Bronchial epithelial cell (primary cell): ENCODE measurements around the gene DAZAP1. TPM values are rescaled to one million over a fixed set of nuclear protein-coding genes. Genes with fewer than 3 reads are reported as not detected.

Experiments used
- DNase-seq: peaks from one replicate; pipeline ENCODE4 v3.0.0-alpha.2; 2010; ENCODE audit warnings: low read depth
- FAIRE-seq: peaks from 2 replicates; lab custom pipeline; 2011; peaks lifted over from hg19 to GRCh38; lab: Jason Lieb, UNC
- H3K27me3 ChIP-seq: 2 replicates; pipeline ENCODE4 v1.5.1; 2011; ENCODE audit warnings: low read length; ENCODE audit not compliant: control insufficient read depth, insufficient read depth
- H3K36me3 ChIP-seq: 2 replicates; pipeline ENCODE4 v1.5.1; 2011; ENCODE audit warnings: low read length; ENCODE audit not compliant: control insufficient read depth, insufficient read depth
- H3K4me3 ChIP-seq: 2 replicates; pipeline ENCODE4 v1.5.1; 2011; ENCODE audit warnings: mild to moderate bottlenecking, low read depth, low read length, control low read depth
- CTCF ChIP-seq: IDR thresholded peaks from 2 replicates; pipeline ENCODE4 v1.5.1; 2011; ENCODE audit warnings: mild to moderate bottlenecking, moderate library complexity, low read length, control low read depth, inconsistent platforms; ENCODE audit not compliant: insufficient read depth, severe bottlenecking
- total RNA-seq: library from RNA; depleted of rRNA; stranded (reverse); fragments of >200 nt; gene quantifications from 2 replicates; pipeline ENCODE4 v1.2.1, GENCODE V29; 2014

The DAZAP1 gene
- total RNA-seq: 115 and 128 TPM in 2 replicates

DNA sequence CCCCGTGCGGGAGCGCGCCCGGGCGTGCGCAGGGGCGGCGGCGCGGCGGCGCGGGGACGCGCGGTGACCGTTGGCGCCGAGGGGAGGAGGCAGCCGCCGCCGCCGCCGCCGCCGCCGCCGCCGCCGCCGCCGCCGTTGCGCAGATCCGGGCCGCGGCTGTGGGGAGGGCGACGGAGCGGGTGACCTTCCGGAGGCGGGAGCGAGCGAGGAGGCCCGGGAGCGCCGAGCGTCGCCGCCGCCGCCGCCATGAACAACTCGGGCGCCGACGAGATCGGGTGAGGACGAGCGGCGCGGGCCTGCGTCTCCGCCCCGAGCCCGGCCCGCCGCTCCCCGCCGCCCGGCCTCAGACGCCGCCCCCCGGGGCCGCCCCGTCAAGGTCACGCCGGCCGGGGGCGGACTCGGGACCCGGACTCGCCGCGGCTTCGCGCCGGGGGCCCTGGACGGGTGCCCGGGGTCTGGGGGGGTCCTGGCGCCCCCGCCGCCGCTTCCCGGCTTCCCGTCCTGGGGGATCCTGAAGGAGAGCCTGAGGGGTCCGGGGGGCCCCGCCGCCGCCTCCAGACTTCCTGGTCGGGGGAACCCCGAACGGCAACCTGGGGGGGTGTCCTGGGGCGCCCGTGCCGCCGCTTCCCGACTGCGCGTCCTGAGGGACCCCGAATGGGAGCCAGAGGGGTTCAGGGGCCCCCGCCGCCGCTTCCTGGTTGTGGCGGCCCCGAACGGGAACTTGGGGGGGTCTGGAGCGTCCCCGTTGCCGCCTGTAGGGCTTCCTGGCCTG lies at the start of gene DAZAP1:
Gene DAZAP1 (plus strand): TSS at position 59 of the 772 bp plus-strand sequence. CDS start 188 bp downstream, at position 247.
- peaks cover 15% of the 10 kb centered on the region for H3K36me3 ChIP-seq
- DNase-seq (no peak), FAIRE-seq (no peak)
- TF ChIP-seq CTCF: no peak
- peak within 1 kb of the TSS; percentile 88 for H3K4me3 ChIP-seq
- no peaks in the 10 kb centered on the region for H3K27me3 ChIP-seq

- no peak overlapping the region for H3K4me3 ChIP-seq
- DNase-seq (no peak), FAIRE-seq (no peak)
- peaks cover 19% of the 10 kb centered on the region for H3K36me3 ChIP-seq
- H3K27me3 ChIP-seq: no peaks in the 10 kb centered on the region
- TF ChIP-seq CTCF: no peak
These were observed 47.1 kb upstream of the DAZAP1 start for GRCh38 chr19:1360126-1360817.

GRCh38 chr19:1360818-1361461 lies 46.4 kb upstream of the DAZAP1 start:
- DNase-seq: peak; percentile 23
- Histone ChIP-seq H3K27me3 (no peaks in the 10 kb centered on the region), H3K36me3 (peaks cover 19% of the 10 kb centered on the region), H3K4me3 (no peak overlapping the region)
- FAIRE-seq: no peak
- no peak for TF ChIP-seq CTCF

DNA sequence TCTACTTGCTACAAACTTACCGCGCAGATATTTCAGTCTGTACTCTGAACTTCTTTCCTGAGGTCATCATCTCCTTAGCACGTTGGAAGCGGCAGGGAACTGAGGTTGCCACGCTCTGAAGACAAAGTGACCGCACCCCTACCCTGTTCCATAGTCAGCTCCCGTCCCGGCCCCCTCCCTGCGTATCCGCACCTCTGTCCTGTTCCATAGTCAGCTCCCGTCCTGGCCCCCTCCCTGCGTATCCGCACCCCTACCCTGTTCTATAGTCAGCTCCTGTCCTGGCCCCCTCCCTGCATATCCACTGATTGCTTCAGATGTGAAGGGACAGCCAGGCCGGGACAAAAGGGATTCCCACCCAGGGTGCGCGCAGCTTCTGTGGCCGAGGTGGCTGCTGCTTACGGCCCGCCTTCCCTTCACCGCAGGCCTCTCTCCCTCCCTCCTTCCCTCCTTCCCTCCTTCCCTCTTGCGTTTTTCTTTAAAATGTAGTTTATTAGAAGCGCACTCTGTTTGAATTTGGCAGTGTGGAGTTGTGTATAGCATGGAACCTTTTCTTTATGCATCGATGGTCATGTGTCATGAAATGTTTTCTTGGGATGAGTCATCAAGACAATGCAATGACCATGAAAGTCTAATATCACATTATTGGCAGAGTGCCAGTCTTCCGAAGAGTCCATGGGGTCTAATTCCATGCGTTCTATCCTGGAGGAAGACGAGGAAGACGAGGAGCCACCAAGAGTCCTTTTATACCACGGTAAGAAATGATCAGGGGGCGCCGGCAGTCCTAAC lies 45.6 kb upstream of the DAZAP1 start:
- H3K4me3 ChIP-seq: no peak overlapping the region
- peaks cover 21% of the 10 kb centered on the region for H3K36me3 ChIP-seq
- no peak for TF ChIP-seq CTCF
- FAIRE-seq (no peak), DNase-seq (peak; percentile 29)
- no peaks in the 10 kb centered on the region for H3K27me3 ChIP-seq

DNA sequence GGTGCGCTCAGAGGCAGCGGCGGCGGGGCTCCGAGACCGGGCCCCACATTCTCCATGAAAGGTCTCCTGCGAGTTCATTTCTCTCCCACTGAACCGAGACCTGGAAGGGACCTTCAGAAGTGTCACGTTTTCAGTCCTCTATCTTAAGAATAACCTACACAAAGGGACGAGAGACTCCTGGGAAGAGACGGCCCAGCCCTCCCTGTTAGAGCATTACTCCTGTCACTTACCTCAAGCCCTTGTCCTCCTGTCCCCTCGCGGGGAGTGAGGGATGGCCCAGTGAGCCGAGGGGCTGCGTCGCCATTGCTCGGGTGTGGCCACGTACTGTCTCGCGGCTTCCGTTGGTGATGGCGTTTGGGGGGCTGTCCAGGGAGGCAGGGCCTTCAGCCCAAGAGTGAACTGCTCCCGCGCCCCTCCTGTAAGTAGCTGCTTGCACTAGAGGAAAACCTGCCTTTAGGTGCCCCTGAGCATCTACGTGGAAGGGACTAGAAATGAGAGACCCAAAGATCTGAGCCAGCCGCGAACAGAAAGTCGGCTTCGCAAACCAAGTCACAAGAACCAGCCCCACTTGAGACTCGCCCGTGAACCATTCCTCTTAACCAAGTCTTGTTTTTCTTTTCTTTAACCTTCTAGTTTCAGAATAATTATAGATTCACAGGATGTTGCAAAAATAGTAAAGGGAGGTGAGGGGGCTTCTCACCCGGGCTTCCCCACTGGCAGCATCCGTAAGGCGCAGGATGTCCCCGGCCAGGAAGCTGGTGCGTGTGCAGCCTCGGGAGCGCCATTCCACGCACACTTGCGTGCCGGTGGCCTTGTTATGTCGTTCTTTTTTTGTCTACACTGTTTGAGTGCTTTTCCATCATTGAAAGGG lies 44.8 kb upstream of the DAZAP1 start:
- no peak for TF ChIP-seq CTCF
- no peaks in the 10 kb centered on the region for H3K27me3 ChIP-seq
- FAIRE-seq (no peak), DNase-seq (no peak)
- no peak overlapping the region for H3K4me3 ChIP-seq
- peaks cover 23% of the 10 kb centered on the region for H3K36me3 ChIP-seq
